ENCODE results near the gene VCP.

Gene VCP

GRCh38 chr9:35105126-35105525, 32.7 kb upstream of the VCP start:
- Histone ChIP-seq H3K4me1 (ENCODE audit: control insufficient read depth, insufficient read depth, low read length) (no peaks in the 10 kb centered on the region), H3K9me3 (ENCODE audit: control insufficient read depth, insufficient read depth, low read depth, low read length) (no peaks in the 10 kb centered on the region), H3K4me3 (ENCODE audit: low read depth, low read length) (no peak overlapping the region), H3K36me3 (ENCODE audit: control insufficient read depth in 2 of 2, insufficient read depth in 1 of 2, low read length in 2 of 2) (peaks cover 0 to 61% of the 10 kb centered on the region in 2 experiments; a peak in 1 of 3 replicates), H3K27ac (ENCODE audit: extremely low read depth, low read depth, low read length) (no peak overlapping the region)
- CTCF ChIA-PET: interaction anchor here (0.6 to 2.0 kb wide), 3 partner anchors 9 to 22 kb away, joined by 3 to 12 read pairs (median 6); partner anchors contain the start of gene PIGO
- POLR2A ChIA-PET: interaction anchor here (2.5 to 6.4 kb wide), 3 partner anchors 10 to 33 kb away, joined by 24 to 92 read pairs (median 26); partner anchors contain the start of genes ATOSB, FANCG and VCP
- no peak for TF ChIP-seq ZNF610 (tag by site-specific recombination; IDR thresholded peaks at IDR 0.05; ENCODE audit: borderline replicate concordance)
- TF ChIP-seq KLF8 (tag by site-specific recombination; IDR thresholded peaks at IDR 0.05): no peak
- TF ChIP-seq MYNN (tag by site-specific recombination; IDR thresholded peaks at IDR 0.05; ENCODE audit: borderline replicate concordance): no peak
- TF ChIP-seq ZBTB6 (tag by site-specific recombination; IDR thresholded peaks at IDR 0.05): no peak
- TF ChIP-seq ZNF623 (tag by site-specific recombination; IDR thresholded peaks at IDR 0.05): no peak
- no peak for TF ChIP-seq ZNF792 (tag by site-specific recombination; IDR thresholded peaks at IDR 0.05)
- no peak for TF ChIP-seq ZNF621 (tag by site-specific recombination; IDR thresholded peaks at IDR 0.05)
- no peak for TF ChIP-seq ZSCAN16 (tag by site-specific recombination; IDR thresholded peaks at IDR 0.05)
- no peak for TF ChIP-seq YY2 (tag by site-specific recombination; IDR thresholded peaks at IDR 0.05)
- no peak for TF ChIP-seq ZNF26 (tag by site-specific recombination; IDR thresholded peaks at IDR 0.05)
- no peak for TF ChIP-seq ZNF645 (tag by site-specific recombination; IDR thresholded peaks at IDR 0.05)
- TF ChIP-seq SCRT1 (tag by site-specific recombination; IDR thresholded peaks at IDR 0.05; ENCODE audit: borderline replicate concordance): no peak
- no peak for TF ChIP-seq ZNF398 (tag by site-specific recombination; IDR thresholded peaks at IDR 0.05)
- TF ChIP-seq ZNF341 (tag by site-specific recombination; IDR thresholded peaks at IDR 0.05; ENCODE audit: low read depth): no peak
- TF ChIP-seq EGR2 (tag by site-specific recombination; IDR thresholded peaks at IDR 0.05; ENCODE audit: low read depth): no peak

GRCh38 chr9:35104586-35104985, 32.2 kb upstream of the VCP start:
- Histone ChIP-seq H3K36me3 (ENCODE audit: control insufficient read depth in 2 of 2, insufficient read depth in 1 of 2, low read length in 2 of 2) (peaks cover 0 to 67% of the 10 kb centered on the region in 2 experiments; a peak in 1 of 3 replicates), H3K27ac (ENCODE audit: extremely low read depth, low read depth, low read length) (no peak overlapping the region), H3K4me3 (ENCODE audit: low read depth, low read length) (no peak overlapping the region), H3K4me1 (ENCODE audit: control insufficient read depth, insufficient read depth, low read length) (no peaks in the 10 kb centered on the region), H3K9me3 (ENCODE audit: control insufficient read depth, insufficient read depth, low read depth, low read length) (no peaks in the 10 kb centered on the region)
- POLR2A ChIA-PET: interaction anchor here (2.5 to 6.4 kb wide), 3 partner anchors 11 to 33 kb away, joined by 24 to 92 read pairs (median 26); partner anchors contain the start of genes ATOSB, FANCG and VCP
- TF ChIP-seq ZNF416 (tag by site-specific recombination; IDR thresholded peaks at IDR 0.05) (no peak), ZNF837 (tag by site-specific recombination; IDR thresholded peaks at IDR 0.05) (no peak)
- CTCF ChIA-PET: interaction anchor here (0.6 to 2.0 kb wide), 5 partner anchors 8 to 205 kb away, joined by 3 to 12 read pairs (median 6); partner anchors contain the start of gene PIGO
